Stomach (tissue), 19 donors: ENCODE measurements around the gene GTF2H2C. TPM values are rescaled to one million over a fixed set of nuclear protein-coding genes. Genes with fewer than 3 reads are reported as not detected.
"Not testable (repeated sequence)": the region's sequence is repeated elsewhere in the genome, so short reads cannot be mapped to it uniquely, and the experiment has no call there.

Experiments used
- DNase-seq, 2 donors: peaks; one replicate each; pipeline versions ENCODE4 v3.0.0 to v3.0.0-alpha.2; 2013 to 2019
- H3K27ac ChIP-seq, 5 donors: fragments of 200-600 bp in 4 of 5; sonication (generic) in 4 of 5; one replicate each; pipeline ENCODE4 v1.5.1; 2013 to 2019; ENCODE audit warnings: mild to moderate bottlenecking in 1 of 5, moderate library complexity in 1 of 5
- H3K27me3 ChIP-seq, 3 donors: fragments of 200-600 bp; sonication (generic); one replicate each; pipeline ENCODE4 v1.5.1; 2017 to 2019; ENCODE audit warnings: mixed run types in 1 of 3
- H3K36me3 ChIP-seq, 4 donors: fragments of 200-600 bp; sonication (generic); 1 replicate in 3 of 4; 2 replicates in 1 of 4; pipeline ENCODE4 v1.5.1; 2016 to 2019
- H3K4me1 ChIP-seq, 4 donors: fragments of 200-600 bp; sonication (generic); one replicate each; pipeline ENCODE4 v1.5.1; 2016 to 2019
- H3K4me3 ChIP-seq, 4 donors: fragments of 200-600 bp; sonication (generic) in 3 of 4; one replicate each; pipeline ENCODE4 v1.5.1; 2016 to 2019; ENCODE audit warnings: mild to moderate bottlenecking in 1 of 4
- H3K9me3 ChIP-seq, 4 donors: fragments of 200-600 bp; sonication (generic); one replicate each; pipeline ENCODE4 v1.5.1; 2016 to 2019
- CTCF ChIP-seq, 7 experiments: fragments of 450-650 bp in 4 of 7; fragments of 200-600 bp in 3 of 7; sonication (generic) in 3 of 7; IDR thresholded peaks; one replicate each; pipeline ENCODE4 v1.5.1; 2016 to 2019; ENCODE audit warnings: antibody characterized with exemption in 7 of 7, control low read depth in 2 of 7, mild to moderate bottlenecking in 1 of 7
- EP300 ChIP-seq: sonication (generic); formaldehyde crosslinking; IDR thresholded peaks from one replicate; pipeline ENCODE4 v1.6.1; 2017; ENCODE audit warnings: antibody characterized with exemption
- POLR2A ChIP-seq, 4 donors: fragments of 450-650 bp; IDR thresholded peaks; one replicate each; pipeline ENCODE4 v1.6.1; 2016; ENCODE audit warnings: antibody characterized with exemption in 4 of 4, control low read depth in 2 of 4, mild to moderate bottlenecking in 1 of 4, moderate library complexity in 1 of 4
- POLR2AphosphoS5 ChIP-seq, 3 donors: sonication (generic); formaldehyde crosslinking; IDR thresholded peaks; one replicate each; pipeline ENCODE4 v1.6.1; 2016; ENCODE audit warnings: antibody characterized with exemption in 3 of 3
- WGBS, 5 donors: extraction: QIAGEN DNeasy Blood & Tissue Kit in 3 of 5; methylation state at CpG; one replicate each; pipeline versions ENCODE4 v1.1.5 to v1.1.7; 2013 to 2018; 5-methylcytosine and 5-hydroxymethylcytosine counted together
- intact Hi-C: fragments of 100-400 bp; cut with DNase I; formaldehyde crosslinking; loops from one replicate; pipeline ENCODE4 v1.15.1; 2023; ENCODE audit warnings: low total_unique reads
- long read RNA-seq, 10 donors: transcript quantifications; one replicate each; lab custom pipeline, GENCODE V29; 2026
- polyA plus RNA-seq, 3 donors: library from polyadenylated mRNA; stranded (reverse); fragments of 200-250 nt; gene quantifications; one replicate each; pipeline ENCODE4 v1.2.3, GENCODE V29; 2013
- total RNA-seq, 5 donors: library from RNA; depleted of rRNA; stranded (reverse); fragments of >200 nt; gene quantifications; one replicate each; pipeline versions ENCODE4 v1.1.0 to v1.2.3, GENCODE V29; 2014 to 2016
- donor health status: healthy with polysubstance abuse.
- donor health status: Bipolar disorder and iron deficiency.
- donor health status: healthy.

Gene GTF2H2C
- total RNA-seq (10 to 100 TPM in 3 of 5 donors, 1 to 10 TPM in 2; 4.7 to 55.1 (median 17.4) TPM), polyA plus RNA-seq (10 to 100 TPM in 2 of 3 donors, 1 to 10 TPM in 1; 7.5 to 12.4 (median 11.4) TPM)
- long read RNA-seq, donor 1 = 0 reads
- long read RNA-seq, donor 2, partial matches to known transcripts = 0 of 5 reads
- long read RNA-seq, donor 2, other reads (novel, unspliced or antisense) = 0 of 5 reads
- long read RNA-seq, donor 3 = 0 reads
- long read RNA-seq, donor 4 = 0 reads
- long read RNA-seq, donor 5, partial matches to known transcripts = 0 of 2 reads
- long read RNA-seq, donor 5, other reads (novel, unspliced or antisense) = 0 of 2 reads
- long read RNA-seq, donor 6, transcript GTF2H2C-210 (16 exons, 2,952 nt) = major isoform, 6 of 7 reads
- long read RNA-seq, donor 6, partial matches to known transcripts = 0 of 7 reads
- long read RNA-seq, donor 6, other reads (novel, unspliced or antisense) = 0 of 7 reads
- long read RNA-seq, donor 7, partial matches to known transcripts = 0 of 3 reads
- long read RNA-seq, donor 7, other reads (novel, unspliced or antisense) = 0 of 3 reads
- long read RNA-seq, donor 8 = 0 reads
- long read RNA-seq, donor 9, partial matches to known transcripts = 0 of 2 reads
- long read RNA-seq, donor 9, other reads (novel, unspliced or antisense) = 0 of 2 reads
- long read RNA-seq, donor 10 = 0 reads

DNA sequence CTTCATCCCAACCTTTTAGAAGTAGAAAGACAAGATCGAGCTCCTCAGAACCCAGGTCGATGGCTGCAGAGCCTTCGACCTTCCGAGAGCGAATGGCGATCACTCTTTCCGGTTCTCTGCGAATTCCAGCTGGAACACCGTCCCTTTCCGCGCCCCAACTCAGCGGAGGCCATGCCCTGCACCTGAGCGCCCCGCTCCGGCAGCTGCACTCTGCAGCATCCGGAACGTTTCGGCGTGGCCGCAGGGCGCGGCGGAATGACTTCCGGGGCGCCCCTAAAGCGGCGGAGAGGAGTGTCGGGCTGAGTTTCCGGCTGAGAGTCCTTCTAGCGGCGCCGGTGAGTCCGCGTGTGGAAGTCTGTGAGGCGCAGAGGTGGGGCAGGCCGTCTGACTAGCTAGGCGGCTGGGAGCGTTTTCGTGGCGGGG, at the start of gene GTF2H2C:
GTF2H2C (plus strand) TSS at position 284 of the 423 bp plus-strand sequence. CDS start 4,942 bp downstream, outside the sequence.
- Histone ChIP-seq H3K4me3 (peak within 1 kb of the TSS; percentile 38 to 48 (median 44)), H3K27ac (peak within 1 kb of the TSS; percentile 46 to 76 (median 69))
- intact Hi-C loops, H3K4me1 ChIP-seq, H3K36me3 ChIP-seq, H3K9me3 ChIP-seq, H3K27me3 ChIP-seq: not testable (repeated sequence)
- 0 to 2% (median 1%) methylated on average over 15 to 38 of the region's 40 CpGs for WGBS, 5 donors
- peak; percentile 79 to 88 for DNase-seq
- TF ChIP-seq POLR2AphosphoS5 (IDR thresholded peaks at IDR 0.05) (peak in 2 of 3 donors; percentile 10 to 37), CTCF (IDR thresholded peaks at IDR 0.05) (peak in 1 of 7 experiments; percentile 12)

GRCh38 chr5:69510694-69511093, 49.3 kb upstream of the GTF2H2C start:
- WGBS, 5 donors = 82 to 95% (median 88%) methylated on average over 2 of the region's 2 CpGs
- TF ChIP-seq POLR2AphosphoS5 (IDR thresholded peaks at IDR 0.05) = no peak
- no peak for TF ChIP-seq CTCF (IDR thresholded peaks at IDR 0.05)
- TF ChIP-seq POLR2A (IDR thresholded peaks at IDR 0.05) = no peak
- no peak for TF ChIP-seq EP300
- Histone ChIP-seq H3K27me3 (no peaks in the 10 kb centered on the region), H3K4me3 (no peak overlapping the region), H3K36me3 (peaks cover 0 to 39% (median 15%) of the 10 kb centered on the region in 4 donors), H3K27ac (no peak overlapping the region), H3K4me1 (peaks cover 5 to 26% (median 12%) of the 10 kb centered on the region in 4 donors), H3K9me3 (no peaks in the 10 kb centered on the region)
- DNase-seq = no peak
- intact Hi-C loops = no loop called here

- H3K36me3 ChIP-seq = peaks cover 0 to 23% (median 8%) of the 10 kb centered on the region in 4 donors
- peak overlapping the region; percentile 18 to 71 (median 67) for H3K27ac ChIP-seq
- H3K4me3 ChIP-seq = no peak overlapping the region
- intact Hi-C loops = no loop called here
- TF ChIP-seq CTCF (IDR thresholded peaks at IDR 0.05) = no peak
- TF ChIP-seq EP300 = no peak
- TF ChIP-seq POLR2A (IDR thresholded peaks at IDR 0.05) = no peak
- TF ChIP-seq POLR2AphosphoS5 (IDR thresholded peaks at IDR 0.05) = no peak
- WGBS, 5 donors = 54 to 82% (median 61%) methylated on average over 2 of the region's 2 CpGs
- no peaks in the 10 kb centered on the region for H3K9me3 ChIP-seq
- H3K4me1 ChIP-seq = peaks cover 16 to 37% (median 20%) of the 10 kb centered on the region in 4 donors
- no peaks in the 10 kb centered on the region for H3K27me3 ChIP-seq
- no peak for DNase-seq
Observed at GRCh38 chr5:69512740-69513260, 47.2 kb upstream of the GTF2H2C start.

DNA sequence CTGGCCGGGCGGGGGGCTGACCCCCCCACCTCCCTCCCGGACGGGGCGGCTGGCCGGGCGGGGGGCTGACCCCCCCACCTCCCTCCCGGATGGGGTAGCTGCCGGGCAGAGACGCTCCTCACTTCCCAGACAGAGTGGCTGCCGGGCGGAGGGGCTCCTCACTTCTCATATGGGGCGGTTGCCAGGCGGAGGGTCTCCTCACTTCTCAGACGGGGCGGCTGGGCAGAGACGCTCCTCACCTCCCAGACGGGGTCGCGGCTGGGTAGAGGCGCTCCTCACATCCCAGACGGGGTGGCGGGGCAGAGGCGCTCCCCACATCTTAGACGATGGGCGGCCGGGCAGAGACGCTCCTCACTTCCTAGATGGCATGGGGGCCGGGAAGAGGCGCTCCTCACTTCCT, 44.4 kb upstream of the GTF2H2C start:
- H3K4me3 ChIP-seq, H3K9me3 ChIP-seq, H3K27me3 ChIP-seq, intact Hi-C loops, DNase-seq, H3K36me3 ChIP-seq: not testable (repeated sequence)
- Histone ChIP-seq H3K4me1 (peaks cover 29 to 62% (median 40%) of the 10 kb centered on the region in 4 donors), H3K27ac (peak overlapping the region in 4 of 5 donors; percentile 18 to 71 (median 68))
- 91 to 100% (median 96%) methylated on average over 1 to 22 of the region's 30 CpGs; no CpG with 5 or more reads in 1 of the 5 donors for WGBS, 5 donors
